Embryonic facial prominence (tissue), 1 donor: Measurements from ENCODE around the gene GPC4.
"Not testable (repeated sequence)": the region's sequence is repeated elsewhere in the genome, so short reads cannot be mapped to it uniquely, and the experiment has no call there.

Experiments
- DNase-seq: peaks from one replicate; pipeline ENCODE4 v3.0.0-alpha.2; 2016; ENCODE audit errors: extremely low spot score

The GPC4 gene

GRCh38 chrX:133306316-133306715 lies 109.0 kb downstream of the GPC4 start:
- no peak for DNase-seq

- DNase-seq: no peak
Measured at GRCh38 chrX:133305348-133305747, 109.9 kb downstream of the GPC4 start.

- DNase-seq: no peak
Measured at GRCh38 chrX:133302775-133303445, 112.4 kb downstream of the GPC4 start.

DNA sequence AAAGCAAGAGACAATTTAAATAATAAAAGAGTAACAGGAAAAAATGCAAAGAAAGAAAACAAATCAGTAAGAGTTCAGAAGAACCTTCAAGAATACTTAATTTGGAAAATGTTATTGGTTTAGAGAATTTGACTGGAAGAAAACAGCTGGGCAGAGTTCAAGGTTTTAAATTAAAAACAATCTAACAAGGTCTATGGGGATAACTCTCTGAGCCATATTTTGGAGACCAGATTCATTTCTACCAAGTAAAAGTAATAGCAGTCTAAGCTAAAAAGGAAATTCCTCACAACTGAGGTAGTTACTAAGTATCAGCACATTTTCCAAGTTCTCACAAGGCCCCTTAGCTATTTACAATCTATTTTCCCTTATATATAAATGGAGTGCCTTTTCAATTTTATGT lies 114.7 kb downstream of the GPC4 start:
- no peak for DNase-seq

DNA sequence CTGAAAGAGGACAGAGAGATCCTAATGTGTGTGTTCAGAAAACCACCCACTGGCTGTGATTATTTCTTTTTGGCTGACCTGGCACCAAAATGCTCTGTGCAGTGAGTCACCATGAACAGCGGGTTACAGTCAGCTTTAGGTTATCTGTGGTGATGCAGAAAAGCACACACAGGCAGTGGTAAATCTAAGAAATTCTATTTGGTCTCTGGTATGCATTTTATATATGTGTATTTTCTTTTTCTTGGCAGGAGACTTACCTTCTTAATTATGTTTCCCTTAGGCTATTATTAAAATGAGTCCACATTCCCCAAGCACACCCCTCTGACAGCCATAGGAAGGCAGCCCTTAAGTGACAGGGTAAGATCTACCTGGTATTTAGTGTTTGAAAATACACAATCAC lies 118.0 kb downstream of the GPC4 start:
- no peak for DNase-seq

DNA sequence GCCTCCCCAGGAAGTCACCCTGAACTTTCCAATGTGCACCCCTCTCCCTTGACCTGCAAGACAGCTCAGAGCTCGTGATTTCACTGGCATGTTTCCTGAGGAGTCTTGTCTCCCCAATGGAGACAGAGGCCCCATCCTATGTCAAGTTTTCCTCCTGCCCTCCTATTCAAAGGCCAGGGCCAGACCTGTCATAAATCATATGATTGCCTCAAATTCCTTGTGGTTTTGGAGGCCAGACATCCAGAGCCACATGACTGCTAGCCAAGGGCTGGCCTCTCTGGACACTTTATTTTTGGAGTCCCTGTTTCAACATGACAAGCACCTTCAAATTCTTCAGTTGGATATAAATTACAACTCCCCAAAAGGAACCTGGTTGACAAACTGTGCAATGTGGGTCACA lies 121.2 kb downstream of the GPC4 start:
- DNase-seq: no peak

GRCh38 chrX:133290076-133290475 lies 125.2 kb downstream of the GPC4 start:
- no peak for DNase-seq

- no peak for DNase-seq
Measured at GRCh38 chrX:133287860-133288259, 127.4 kb downstream of the GPC4 start.

- no peak for DNase-seq
Measured at GRCh38 chrX:133285341-133285740, 129.9 kb downstream of the GPC4 start.

- DNase-seq: not testable (repeated sequence)
Measured at GRCh38 chrX:133279112-133279730, 136.1 kb downstream of the GPC4 start.

DNA sequence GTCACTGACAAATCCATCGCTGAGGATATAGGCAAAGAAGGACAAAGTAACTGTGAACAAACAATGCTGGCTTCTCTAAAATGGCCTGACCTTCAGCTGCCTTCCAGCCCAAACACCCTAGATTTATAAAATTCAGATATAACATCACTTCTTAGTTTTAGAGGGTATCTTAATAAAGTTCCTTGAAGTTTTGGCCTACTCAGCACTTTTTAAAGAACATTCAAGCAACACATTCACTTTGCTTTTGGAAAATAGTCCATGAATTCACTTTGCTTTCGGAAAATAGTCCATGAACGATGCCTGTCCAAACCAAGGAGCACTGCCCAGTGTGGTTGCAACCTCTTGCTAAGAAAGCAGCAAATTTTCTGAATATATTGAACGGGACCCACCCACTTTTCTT lies 142.1 kb downstream of the GPC4 start:
- DNase-seq: no peak

- no peak for DNase-seq
Measured at GRCh38 chrX:133269168-133269567, 146.1 kb downstream of the GPC4 start.

GRCh38 chrX:133267621-133268020 lies 147.7 kb downstream of the GPC4 start:
- DNase-seq: no peak

- DNase-seq: no peak
Measured at GRCh38 chrX:133265331-133265730, 150.0 kb downstream of the GPC4 start.

- no peak for DNase-seq
Measured at GRCh38 chrX:133258481-133258880, 156.8 kb downstream of the GPC4 start.

DNA sequence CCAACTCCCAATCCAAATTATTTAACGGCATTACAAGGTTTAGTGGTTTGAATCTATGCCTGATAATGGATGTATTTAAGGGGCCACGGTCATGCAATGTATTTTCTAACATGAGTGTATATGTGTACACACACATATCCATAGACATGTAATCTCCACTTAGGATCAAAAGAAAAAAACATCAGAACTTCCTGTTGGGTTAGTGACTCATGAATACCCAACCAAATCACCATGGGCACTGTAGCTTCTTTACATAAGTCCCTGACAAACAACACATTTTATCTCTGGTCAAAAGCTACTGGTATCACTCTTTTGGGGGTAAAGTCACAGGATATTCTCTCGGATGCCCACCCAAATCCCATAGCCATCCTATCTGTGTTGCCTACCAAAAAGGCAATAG lies 160.6 kb downstream of the GPC4 start:
- DNase-seq: no peak

DNA sequence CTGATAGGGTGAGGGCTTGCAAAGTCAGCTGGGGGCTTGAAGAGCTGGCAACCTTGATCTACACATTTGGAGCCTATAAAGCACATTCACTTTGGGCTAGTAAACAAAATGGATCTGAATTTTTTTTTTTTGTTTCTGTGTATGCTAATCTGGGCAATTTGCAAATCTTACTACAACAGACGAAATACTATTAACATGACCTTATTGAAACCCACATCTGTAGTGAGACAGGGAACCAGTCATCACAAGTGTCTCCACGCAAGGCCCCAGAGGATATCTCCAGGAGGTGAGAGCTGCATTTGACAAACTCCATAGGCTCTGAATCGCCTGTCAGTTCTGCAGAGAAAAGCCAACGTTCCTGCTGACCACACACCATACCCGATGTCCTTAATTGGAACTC lies 164.1 kb downstream of the GPC4 start:
- no peak for DNase-seq

GRCh38 chrX:133250184-133251100 lies 164.8 kb downstream of the GPC4 start:
- DNase-seq: no peak
